Stimulated activated CD8-positive, alpha-beta memory T cell treated with anti-CD3 and anti-CD28 coated beads, Interleukin-4, amount 100 ng/mL, for 48 hours (primary cell): ENCODE results near the gene NSF.
"Not testable (repeated sequence)": the region's sequence is repeated elsewhere in the genome, so short reads cannot be mapped to it uniquely, and the experiment has no call there.

Experiments
- DNase-seq: peaks from one replicate; pipeline ENCODE4 v3.0.0-alpha.2; 2020

Gene NSF

GRCh38 chr17:46632146-46632545 is 41.7 kb downstream of the NSF start:
- not testable (repeated sequence) for DNase-seq

- not testable (repeated sequence) for DNase-seq
These were observed 44.4 kb downstream of the NSF start for GRCh38 chr17:46634844-46635243.

GRCh38 chr17:46641861-46642656 is 51.6 kb downstream of the NSF start:
- DNase-seq = not testable (repeated sequence)

- not testable (repeated sequence) for DNase-seq
These were observed 56.8 kb downstream of the NSF start for GRCh38 chr17:46647251-46647650.

GRCh38 chr17:46647688-46648278 is 57.3 kb downstream of the NSF start:
- not testable (repeated sequence) for DNase-seq

- not testable (repeated sequence) for DNase-seq
These were observed 58.8 kb downstream of the NSF start for GRCh38 chr17:46649246-46649645.

GRCh38 chr17:46652024-46652643 is 61.7 kb downstream of the NSF start:
- DNase-seq = not testable (repeated sequence)

- not testable (repeated sequence) for DNase-seq
These were observed 67.8 kb downstream of the NSF start for GRCh38 chr17:46658235-46658634.

GRCh38 chr17:46659702-46660101 is 69.2 kb downstream of the NSF start:
- DNase-seq = not testable (repeated sequence)

GRCh38 chr17:46663123-46663522 is 72.7 kb downstream of the NSF start:
- DNase-seq = not testable (repeated sequence)

GRCh38 chr17:46663552-46663951 is 73.1 kb downstream of the NSF start:
- DNase-seq = not testable (repeated sequence)

GRCh38 chr17:46665969-46666368 is 75.5 kb downstream of the NSF start:
- not testable (repeated sequence) for DNase-seq

- DNase-seq = not testable (repeated sequence)
These were observed 80.3 kb downstream of the NSF start for GRCh38 chr17:46670789-46671188.

- DNase-seq = not testable (repeated sequence)
These were observed 82.3 kb downstream of the NSF start for GRCh38 chr17:46672777-46673176.

GRCh38 chr17:46677819-46678218 is 87.3 kb downstream of the NSF start:
- not testable (repeated sequence) for DNase-seq

- not testable (repeated sequence) for DNase-seq
These were observed 93.2 kb downstream of the NSF start for GRCh38 chr17:46683653-46684052.

- DNase-seq = not testable (repeated sequence)
These were observed 94.8 kb downstream of the NSF start for GRCh38 chr17:46685284-46685683.

- DNase-seq = not testable (repeated sequence)
These were observed 101.7 kb downstream of the NSF start for GRCh38 chr17:46692196-46692595.

GRCh38 chr17:46693283-46693682 is 102.8 kb downstream of the NSF start:
- not testable (repeated sequence) for DNase-seq

GRCh38 chr17:46696522-46696921 is 106.1 kb downstream of the NSF start:
- DNase-seq = not testable (repeated sequence)

GRCh38 chr17:46699014-46699413 is 108.5 kb downstream of the NSF start:
- DNase-seq = not testable (repeated sequence)

- no peak for DNase-seq
These were observed 127.5 kb downstream of the NSF start for GRCh38 chr17:46717999-46718398.

- DNase-seq = no peak
These were observed 129.4 kb downstream of the NSF start for GRCh38 chr17:46719891-46720290.

- no peak for DNase-seq
These were observed 129.9 kb downstream of the NSF start for GRCh38 chr17:46720408-46720807.
